ENCODE results near the gene PTH1R.

Gene PTH1R

GRCh38 chr3:46873521-46873920 is 4.0 kb upstream of the PTH1R start:
- ATAC-seq (ENCODE audit: insufficient read depth, low read depth) = no peak

GRCh38 chr3:46874430-46874829 is 3.1 kb upstream of the PTH1R start:
- ATAC-seq (ENCODE audit: insufficient read depth, low read depth) = no peak
- no peak for TF ChIP-seq CTCF (IDR thresholded peaks at IDR 0.05; ENCODE audit: borderline replicate concordance, extremely low read depth, low read length, poor library complexity, severe bottlenecking)
- TF ChIP-seq EZH2 (IDR thresholded peaks at IDR 0.05; ENCODE audit: borderline replicate concordance, low read depth, low read length, severe bottlenecking) = no peak
- H3K4me2 ChIP-seq (ENCODE audit: insufficient read depth, low read length) = no peak overlapping the region

More at GRCh38 chr3:46873521-46873920, 4.0 kb upstream of the PTH1R start:
- Histone ChIP-seq H2AFZ (ENCODE audit: low read depth, low read length) (no peak overlapping the region), H3K4me3 (ENCODE audit: low read depth in 1 of 2, low read length in 2 of 2) (no peak overlapping the region), H4K20me1 (ENCODE audit: insufficient read depth, low read length) (no peaks in the 10 kb centered on the region; the same call in 1 of the 2 replicates), H3K27ac (ENCODE audit: low read length) (no peak overlapping the region), H3K36me3 (ENCODE audit: insufficient read depth, low read length) (no peaks in the 10 kb centered on the region), H3K4me1 (ENCODE audit: insufficient read depth, low read length) (no peaks in the 10 kb centered on the region), H3K4me2 (ENCODE audit: insufficient read depth, low read length) (no peak overlapping the region), H3K27me3 (ENCODE audit: insufficient read depth, low read length, poor library complexity) (no peaks in the 10 kb centered on the region), H3K9me3 (ENCODE audit: insufficient read depth, low read length, severe bottlenecking) (no peaks in the 10 kb centered on the region), H3K9ac (ENCODE audit: low read depth, low read length) (no peak overlapping the region), H3K79me2 (ENCODE audit: insufficient read depth, low read length) (no peaks in the 10 kb centered on the region)
- TF ChIP-seq EZH2 (IDR thresholded peaks at IDR 0.05; ENCODE audit: borderline replicate concordance, low read depth, low read length, severe bottlenecking) (no peak), CTCF (IDR thresholded peaks at IDR 0.05; ENCODE audit: borderline replicate concordance, extremely low read depth, low read length, poor library complexity, severe bottlenecking) (no peak)
- no peak for DNase-seq

GRCh38 chr3:46875560-46875959 is 2.0 kb upstream of the PTH1R start:
- Histone ChIP-seq H2AFZ (ENCODE audit: low read depth, low read length) (no peak overlapping the region), H3K9me3 (ENCODE audit: insufficient read depth, low read length, severe bottlenecking) (no peaks in the 10 kb centered on the region), H3K79me2 (ENCODE audit: insufficient read depth, low read length) (no peaks in the 10 kb centered on the region), H3K27ac (ENCODE audit: low read length) (no peak overlapping the region), H3K9ac (ENCODE audit: low read depth, low read length) (no peak overlapping the region), H3K27me3 (ENCODE audit: insufficient read depth, low read length, poor library complexity) (no peaks in the 10 kb centered on the region), H3K4me2 (ENCODE audit: insufficient read depth, low read length) (no peak overlapping the region), H3K36me3 (ENCODE audit: insufficient read depth, low read length) (no peaks in the 10 kb centered on the region), H4K20me1 (ENCODE audit: insufficient read depth, low read length) (no peaks in the 10 kb centered on the region; the same call in 1 of the 2 replicates), H3K4me1 (ENCODE audit: insufficient read depth, low read length) (no peaks in the 10 kb centered on the region), H3K4me3 (ENCODE audit: low read depth in 1 of 2, low read length in 2 of 2) (no peak overlapping the region)
- DNase-seq (no peak), ATAC-seq (ENCODE audit: insufficient read depth, low read depth) (no peak)
- TF ChIP-seq CTCF (IDR thresholded peaks at IDR 0.05; ENCODE audit: borderline replicate concordance, extremely low read depth, low read length, poor library complexity, severe bottlenecking) (no peak), EZH2 (IDR thresholded peaks at IDR 0.05; ENCODE audit: borderline replicate concordance, low read depth, low read length, severe bottlenecking) (no peak)

More at GRCh38 chr3:46874430-46874829, 3.1 kb upstream of the PTH1R start:
- Histone ChIP-seq H3K4me3 (ENCODE audit: low read depth in 1 of 2, low read length in 2 of 2) (no peak overlapping the region), H3K27ac (ENCODE audit: low read length) (no peak overlapping the region), H3K9me3 (ENCODE audit: insufficient read depth, low read length, severe bottlenecking) (no peaks in the 10 kb centered on the region), H3K4me1 (ENCODE audit: insufficient read depth, low read length) (no peaks in the 10 kb centered on the region), H3K79me2 (ENCODE audit: insufficient read depth, low read length) (no peaks in the 10 kb centered on the region), H4K20me1 (ENCODE audit: insufficient read depth, low read length) (no peaks in the 10 kb centered on the region; the same call in 1 of the 2 replicates), H3K36me3 (ENCODE audit: insufficient read depth, low read length) (no peaks in the 10 kb centered on the region), H2AFZ (ENCODE audit: low read depth, low read length) (no peak overlapping the region), H3K9ac (ENCODE audit: low read depth, low read length) (no peak overlapping the region), H3K27me3 (ENCODE audit: insufficient read depth, low read length, poor library complexity) (no peaks in the 10 kb centered on the region)
- DNase-seq = no peak
